Renal cortical epithelial cell (primary cell): Measurements from ENCODE around the gene THRAP3. TPM values are rescaled to one million over a fixed set of nuclear protein-coding genes. Genes with fewer than 3 reads are reported as not detected.

ENCODE experiments used
- DNase-seq: peaks from one replicate; pipeline ENCODE4 v3.0.0-alpha.2; 2011; ENCODE audit warnings: low read depth
- total RNA-seq: library from RNA; depleted of rRNA; stranded (reverse); fragments of >200 nt; gene quantifications from 2 replicates; pipeline ENCODE4 v1.2.3, GENCODE V29; 2014

The THRAP3 gene
- total RNA-seq, 1 donor from 2014 or later: 130 TPM

DNA sequence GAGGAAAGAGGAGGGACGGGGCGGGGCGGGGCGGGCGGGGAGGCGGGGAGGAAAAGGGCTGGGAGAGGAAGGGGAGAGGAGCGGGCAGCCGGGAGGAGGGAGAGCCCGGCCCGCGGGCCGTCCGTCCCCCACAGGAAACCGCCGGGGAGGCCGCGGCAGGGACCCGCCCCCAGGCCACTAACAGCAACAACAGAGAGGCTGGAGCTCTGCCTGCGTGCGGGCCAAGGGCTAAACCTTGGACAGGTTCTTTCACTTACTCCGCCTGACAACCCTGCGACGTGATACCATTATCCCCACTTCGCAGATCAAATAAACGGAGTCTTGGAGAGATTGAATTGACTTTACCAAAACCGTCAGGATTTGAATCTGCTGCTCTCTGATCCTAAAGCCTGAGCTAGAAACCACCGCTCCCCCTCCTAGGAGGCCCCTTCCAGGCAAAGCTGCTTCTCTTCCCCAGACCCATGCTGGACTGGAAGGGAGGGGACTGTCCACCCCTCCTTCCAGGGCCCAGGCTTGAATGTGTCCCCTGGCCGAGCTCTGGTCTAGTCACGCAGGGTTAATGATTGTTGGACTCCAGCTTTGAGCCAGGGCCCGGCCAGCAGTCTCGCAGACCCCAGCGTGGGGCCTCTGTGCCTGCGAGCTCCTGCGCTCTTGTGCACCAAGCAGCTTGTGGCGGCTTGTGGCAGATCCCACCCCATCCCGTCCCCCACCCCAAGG lies 99.6 kb downstream of the THRAP3 start, which contains the start of gene EVA1B:
EVA1B (minus strand) TSS at position 10 of the 717 bp plus-strand sequence. CDS start 608 bp downstream, outside the sequence.
- peak; percentile 67 for DNase-seq

DNA sequence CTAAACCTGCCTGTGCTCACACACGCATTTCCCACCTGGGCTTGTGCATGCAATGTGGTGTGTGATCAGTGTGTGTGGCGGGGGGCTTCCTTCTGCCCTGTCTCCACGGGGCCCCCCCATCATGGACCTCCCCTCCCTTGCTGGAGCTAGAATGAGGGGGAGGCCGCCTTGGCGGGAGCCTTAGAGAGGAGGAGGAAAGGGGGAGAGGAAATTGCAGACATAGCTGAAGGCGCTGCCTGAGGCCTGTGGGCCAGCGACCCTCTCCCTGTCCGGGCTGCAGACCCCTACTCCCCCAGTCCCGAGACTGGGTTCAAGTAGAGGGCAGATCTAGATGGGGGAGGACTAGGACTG lies 100.1 kb downstream of the THRAP3 start:
- no peak for DNase-seq

DNA sequence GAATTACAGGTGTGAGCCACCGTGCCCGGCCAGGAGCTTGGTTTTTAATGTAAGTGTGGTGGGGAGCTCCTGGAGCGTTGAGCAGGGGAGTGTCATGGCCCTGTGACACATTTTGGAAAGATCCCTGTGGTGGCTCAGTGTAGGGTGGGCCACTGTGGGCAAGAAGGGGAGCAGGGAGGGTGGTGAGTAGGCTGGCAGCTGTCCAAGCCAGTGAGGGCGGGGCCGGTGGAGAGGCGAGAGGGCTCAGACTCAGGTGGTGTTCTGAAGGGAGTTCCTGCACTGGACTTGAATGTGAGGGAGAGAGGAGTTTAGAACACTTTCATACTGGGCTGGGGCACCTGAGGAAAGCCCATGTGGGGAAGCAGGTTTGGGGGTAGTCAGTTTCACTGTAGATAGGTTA lies 102.3 kb downstream of the THRAP3 start:
- no peak for DNase-seq

DNA sequence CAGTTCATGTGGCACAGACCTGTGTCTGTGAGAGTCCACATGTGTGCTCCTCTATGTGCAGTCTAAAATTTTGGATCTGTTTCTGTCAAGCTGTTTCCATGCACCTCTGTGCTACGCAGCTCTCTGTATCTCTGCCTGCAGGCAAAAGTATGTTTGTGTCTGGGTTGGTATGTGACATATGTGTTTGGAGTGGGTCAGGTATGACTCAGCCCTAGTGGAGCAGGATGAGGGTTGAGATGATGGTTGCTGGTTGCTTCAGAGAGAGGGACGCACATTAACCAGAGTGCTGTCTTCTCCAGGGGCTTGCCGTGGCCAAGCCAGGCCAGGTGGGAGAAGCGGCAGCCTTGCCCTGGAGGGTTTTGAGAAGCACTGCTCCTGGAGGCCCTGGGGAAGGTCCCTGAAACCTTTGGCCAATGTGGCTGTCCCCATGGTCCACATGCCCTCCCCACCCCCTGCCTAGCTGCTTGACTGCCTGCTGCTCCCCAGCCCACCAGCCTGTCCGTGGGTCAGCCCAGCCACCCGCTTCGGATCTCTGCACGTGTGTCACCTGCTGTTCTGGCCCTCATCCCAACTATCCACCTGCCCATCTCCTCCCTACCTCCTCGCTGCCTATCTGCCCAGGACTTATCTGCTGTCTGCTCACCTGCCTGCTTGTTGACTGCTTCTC lies 103.3 kb downstream of the THRAP3 start:
- DNase-seq: peak; percentile 56

DNA sequence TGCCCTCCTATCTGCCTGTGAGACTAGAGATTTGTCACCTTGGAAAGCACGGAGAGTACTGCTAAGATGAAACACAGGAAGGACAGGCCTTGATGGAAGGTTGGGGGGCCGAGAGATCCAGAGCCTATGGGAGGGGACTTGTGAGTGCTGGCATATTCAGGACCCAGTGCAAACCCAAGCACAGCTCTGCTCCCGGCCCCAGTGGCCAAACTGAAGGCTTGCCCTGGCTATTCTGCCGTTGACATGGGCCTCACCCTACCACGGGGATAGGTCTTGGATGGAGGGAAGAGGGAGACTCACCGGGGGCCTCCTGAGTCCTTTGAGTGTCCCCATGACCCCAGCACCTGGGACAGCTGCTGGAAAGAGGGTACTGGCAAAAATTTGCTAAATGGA lies 103.8 kb downstream of the THRAP3 start:
- no peak for DNase-seq

DNA sequence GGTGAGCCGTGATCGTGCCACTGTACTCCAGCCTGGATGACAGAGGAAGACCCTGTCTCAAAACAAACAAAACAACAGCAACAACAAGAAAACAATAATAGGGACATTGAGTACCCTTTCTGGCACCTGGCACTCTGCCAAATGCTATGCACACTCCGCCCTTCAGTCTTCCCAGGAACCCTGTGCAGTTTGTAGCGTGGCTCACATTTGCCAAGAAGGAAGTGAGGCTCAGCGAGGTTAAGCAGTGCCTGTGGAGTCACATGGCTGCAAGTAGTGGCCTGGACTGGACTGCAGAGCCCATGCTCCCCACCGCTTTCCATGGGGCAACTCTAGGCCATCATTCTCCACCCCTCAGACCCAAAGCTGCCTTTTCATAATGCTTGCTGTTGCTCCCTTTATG lies 104.5 kb downstream of the THRAP3 start:
- DNase-seq: no peak

DNA sequence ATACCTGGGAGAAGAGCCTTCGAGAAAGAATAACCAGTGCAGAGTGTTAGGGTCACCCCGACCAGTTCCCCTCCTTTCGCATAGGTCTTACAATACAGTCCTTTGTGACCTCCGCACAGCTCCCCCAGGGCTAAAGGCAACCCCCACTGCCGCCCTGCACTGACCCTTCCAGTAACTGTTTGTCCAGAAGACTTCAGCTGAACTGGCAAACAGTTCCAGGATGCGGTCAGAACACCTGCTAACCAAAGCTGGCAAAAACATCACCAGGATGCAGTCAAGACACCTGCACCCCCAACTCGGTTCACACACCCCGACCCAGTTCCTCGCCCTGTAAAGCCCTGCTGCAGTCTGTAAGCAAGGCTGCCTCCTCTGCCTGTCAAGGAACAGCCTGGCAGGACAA lies 105.6 kb downstream of the THRAP3 start:
- no peak for DNase-seq

DNA sequence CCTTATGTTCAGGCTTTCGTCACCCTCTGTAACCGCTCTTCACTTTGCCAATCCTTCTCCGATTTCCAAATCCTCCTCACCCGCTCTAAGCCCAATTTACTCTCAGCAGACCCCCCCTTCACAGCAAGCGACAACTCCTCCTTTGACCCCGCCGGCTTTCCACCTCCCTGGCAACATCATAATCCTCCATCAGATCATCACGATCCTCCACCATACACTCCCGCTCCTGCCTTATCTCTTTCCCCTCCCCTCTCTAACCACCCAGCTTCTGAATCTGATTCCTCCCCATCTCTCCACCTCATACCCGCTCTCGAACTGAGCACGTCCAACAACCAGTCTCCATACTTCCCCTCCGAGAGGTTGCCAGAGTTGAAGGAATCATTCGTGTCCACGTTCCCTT lies 106.7 kb downstream of the THRAP3 start:
- DNase-seq: no peak

DNA sequence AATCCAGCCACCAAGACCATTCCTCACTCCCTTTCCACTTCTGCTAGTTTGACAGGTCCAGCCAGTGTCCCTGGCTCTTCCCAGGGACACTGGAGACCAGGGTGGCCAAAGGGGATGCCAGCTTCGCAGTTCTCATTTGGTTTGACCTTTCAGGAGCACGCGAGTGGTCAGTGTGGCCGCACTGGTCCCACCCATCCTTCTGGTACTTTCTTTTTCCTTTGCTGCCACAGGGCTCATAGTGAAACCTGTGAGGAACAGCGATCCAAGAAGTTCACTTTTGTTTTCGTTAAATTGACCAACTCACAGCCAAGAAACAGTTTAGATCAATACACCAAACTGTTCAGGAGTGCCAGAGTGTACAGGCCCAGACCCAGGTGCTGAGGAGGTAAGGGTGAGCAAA lies 113.6 kb downstream of the THRAP3 start:
- DNase-seq: no peak

DNA sequence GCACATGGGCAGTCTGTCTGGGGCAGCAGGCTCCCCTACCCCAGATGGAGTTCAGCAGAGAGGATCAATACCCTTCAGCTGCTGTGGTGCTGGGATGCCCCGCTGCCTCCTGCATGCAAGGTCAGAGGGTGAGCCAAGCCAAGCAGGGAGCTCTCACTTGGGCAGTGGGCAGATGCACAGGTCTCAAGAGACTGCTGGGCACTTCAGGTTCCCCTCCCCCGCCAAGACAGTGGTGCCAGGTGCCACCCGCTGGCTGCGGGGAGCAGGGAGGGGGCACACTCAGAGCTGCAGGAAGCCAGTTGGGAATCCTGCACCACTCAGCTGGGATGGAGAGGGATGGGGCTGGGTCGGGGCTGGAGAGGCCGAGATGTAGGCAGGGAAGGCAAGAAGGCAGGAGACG lies 115.0 kb downstream of the THRAP3 start:
- no peak for DNase-seq

DNA sequence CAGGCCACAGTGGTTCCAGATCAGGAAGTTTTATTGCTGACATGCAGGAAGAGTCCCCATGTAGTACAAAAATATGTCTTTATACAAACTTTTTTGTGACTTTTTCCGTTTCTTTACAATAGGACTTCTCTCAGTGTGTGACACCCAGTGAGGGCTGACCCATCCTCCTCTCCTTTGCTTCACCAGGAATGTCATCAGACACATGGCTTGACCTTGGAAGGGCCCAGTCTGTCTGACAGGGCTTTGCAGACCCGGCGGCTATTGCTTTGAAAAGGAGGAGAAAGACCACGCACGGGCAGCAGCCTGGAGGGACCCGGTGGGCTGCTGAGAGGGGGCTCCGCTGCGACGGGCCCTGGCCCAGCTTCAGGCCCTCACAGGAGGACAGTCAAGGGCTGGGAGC lies 115.4 kb downstream of the THRAP3 start:
- no peak for DNase-seq

DNA sequence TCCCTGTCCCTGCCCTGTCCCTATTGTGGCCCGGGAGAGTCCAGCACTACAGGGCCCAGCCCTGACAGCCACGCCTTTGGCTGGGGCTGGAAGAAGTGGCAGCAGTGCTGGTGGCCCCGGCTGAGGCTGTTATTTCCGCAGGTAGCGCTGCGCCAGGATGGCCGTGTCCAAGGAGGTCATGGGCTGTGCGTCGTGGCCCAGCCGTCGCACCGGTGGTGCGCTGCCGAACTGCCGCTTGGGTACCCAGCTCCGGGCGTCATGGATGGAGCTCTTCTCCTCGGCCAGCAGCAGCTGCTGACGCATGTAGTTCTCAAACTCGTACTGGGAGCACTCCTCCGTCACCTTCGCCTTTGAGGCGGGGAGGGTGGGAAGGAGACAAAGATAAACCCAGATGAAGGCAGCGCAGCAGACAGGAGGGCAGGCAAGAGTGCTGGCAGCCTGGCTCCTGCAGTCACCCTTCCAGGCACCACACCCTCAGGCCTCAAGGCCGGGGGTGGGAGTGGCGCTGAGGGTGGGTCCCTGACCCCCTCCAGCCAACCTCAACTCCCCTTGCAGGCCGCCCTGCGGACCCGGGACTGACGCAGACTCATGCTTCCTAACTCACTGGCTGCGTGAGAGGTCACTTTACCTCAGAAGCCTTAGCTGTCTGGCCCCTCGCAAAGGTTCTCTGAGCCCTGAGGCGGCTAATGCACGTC lies 117.5 kb downstream of the THRAP3 start:
- no peak for DNase-seq

DNA sequence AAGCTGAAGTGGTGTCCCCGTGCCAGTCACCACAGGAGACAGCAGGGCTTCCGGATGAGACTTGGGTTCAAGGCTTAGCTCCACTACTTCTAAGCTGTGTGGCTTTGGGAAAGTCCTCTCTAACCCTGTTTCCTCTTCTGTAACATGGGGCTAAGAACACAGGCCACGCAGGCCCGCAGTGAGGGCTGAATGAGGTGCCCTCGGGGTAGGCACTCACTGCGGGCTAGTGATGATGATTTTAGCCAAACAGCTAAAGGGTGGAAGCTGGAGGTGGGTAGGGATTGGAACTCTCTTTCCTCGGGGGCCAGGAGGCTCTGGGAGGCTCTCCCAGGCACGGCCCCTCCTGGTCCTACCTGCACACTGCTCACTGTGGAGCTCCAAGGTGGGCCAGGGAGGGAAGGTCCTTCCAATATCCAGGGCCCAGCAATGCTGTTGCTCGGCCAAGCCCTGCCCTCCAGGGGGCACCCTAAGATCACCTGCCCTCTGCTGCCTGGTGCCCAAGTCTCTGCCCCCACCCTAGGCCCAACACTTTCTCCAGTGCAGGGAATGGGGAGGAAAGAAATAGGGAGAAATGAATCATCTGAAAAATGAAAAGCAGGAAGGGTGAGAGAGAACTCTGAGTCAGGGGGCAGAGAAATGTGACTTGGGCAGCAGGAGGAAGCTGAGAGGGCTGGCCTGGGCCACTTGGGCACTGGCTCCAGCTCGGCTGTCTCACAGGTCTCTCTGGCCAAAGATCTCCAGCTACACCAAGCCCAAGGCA lies 118.4 kb downstream of the THRAP3 start:
- peak; percentile 63 for DNase-seq

DNA sequence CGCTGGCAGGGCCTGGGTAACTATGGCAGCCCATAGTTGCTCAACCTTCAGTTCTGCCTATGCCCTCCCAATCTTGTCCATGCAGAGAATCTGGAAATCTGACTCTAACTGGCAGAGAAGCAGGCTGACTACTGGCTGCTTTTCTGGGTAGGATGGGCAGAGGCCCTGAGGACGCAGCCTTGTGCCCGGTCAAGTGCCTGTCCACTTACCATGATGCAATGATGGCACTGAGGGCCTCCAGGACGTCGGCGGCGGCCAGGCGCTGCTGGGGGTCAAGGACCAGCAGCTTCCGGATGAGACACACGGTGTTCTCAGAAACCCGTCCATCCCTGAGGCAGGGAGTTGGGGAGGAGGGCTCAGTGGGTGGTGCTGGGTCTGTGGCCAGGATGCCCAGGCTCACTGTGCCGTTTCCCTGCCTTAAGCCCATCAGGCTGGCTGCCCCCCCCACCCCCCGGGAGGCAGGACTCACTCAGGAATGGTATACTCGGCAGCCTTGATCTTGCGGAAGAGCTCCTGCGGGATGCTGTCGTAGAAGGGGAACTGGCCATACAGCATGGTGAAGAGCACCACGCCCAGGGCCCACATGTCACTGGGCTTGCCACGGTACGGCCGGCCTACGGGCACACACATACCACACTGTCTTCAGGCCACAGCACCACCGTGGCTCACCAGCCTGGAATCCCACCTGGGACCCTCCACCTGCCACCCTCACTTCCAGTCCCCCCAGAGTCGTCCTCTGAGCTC lies 119.6 kb downstream of the THRAP3 start:
- no peak for DNase-seq

DNA sequence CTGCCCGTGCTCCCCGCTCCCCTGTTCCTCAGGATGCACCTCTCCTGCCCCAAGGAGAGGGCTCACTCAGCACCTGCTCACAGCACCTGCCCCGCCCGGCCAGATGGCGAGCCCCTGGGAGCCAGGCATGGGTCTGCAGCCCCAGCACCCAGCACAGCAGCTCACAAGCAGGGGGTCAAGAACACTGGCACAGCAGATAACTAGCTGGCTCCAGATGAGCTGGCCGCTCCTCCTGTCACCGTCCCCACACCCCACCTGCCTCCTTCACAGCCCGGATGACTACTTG lies 120.1 kb downstream of the THRAP3 start:
- no peak for DNase-seq

DNA sequence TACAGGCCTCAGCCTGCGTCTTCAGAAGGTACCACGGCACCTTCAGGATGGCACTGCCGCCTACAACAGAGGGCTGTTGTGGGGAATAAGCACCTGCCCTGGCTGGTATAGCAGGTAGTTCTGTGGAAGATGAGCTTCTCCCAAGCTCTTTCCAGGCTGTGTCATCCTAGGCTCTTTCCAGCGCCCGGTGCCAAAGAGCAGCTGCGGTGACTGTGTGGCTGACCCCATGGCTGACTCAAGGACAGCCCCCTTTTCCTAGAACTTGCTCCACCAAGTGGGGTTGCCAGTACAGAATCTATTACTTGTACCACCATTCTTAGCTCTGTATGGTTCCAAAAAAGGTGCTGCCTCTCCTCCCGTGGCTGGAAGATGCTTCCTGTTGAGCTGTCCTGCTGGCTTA lies 121.1 kb downstream of the THRAP3 start:
- no peak for DNase-seq

DNA sequence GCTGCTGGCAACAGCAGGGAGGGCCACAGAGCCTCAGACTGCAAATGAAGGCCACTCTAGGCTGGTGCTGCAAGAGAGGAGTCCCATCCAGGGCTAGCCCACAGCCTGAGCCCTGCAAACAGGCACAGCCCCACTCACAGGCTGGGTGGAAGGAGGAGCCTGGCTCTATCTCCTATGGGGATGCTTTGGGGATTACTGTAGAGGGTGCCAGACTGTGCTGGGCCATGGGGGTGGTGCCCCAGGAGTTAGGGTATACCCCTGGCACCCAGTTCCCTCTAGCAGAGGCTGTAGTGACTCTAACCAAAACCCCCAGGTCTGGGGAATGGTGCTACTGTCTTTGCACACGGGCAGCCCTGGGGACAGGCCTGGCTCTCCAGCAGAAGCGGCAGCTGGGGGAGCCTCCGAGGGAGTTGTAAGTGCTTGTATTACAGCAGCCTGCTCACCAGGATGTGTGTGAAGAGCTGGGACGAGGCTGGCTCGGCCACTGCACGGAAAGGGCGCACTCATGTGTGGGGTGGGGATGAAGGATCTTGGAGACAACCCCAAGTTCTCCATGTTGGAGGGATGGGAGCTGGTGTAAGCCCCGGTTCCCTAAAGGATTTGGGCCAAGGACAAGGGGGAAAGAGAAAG lies 122.6 kb downstream of the THRAP3 start:
- DNase-seq: no peak

DNA sequence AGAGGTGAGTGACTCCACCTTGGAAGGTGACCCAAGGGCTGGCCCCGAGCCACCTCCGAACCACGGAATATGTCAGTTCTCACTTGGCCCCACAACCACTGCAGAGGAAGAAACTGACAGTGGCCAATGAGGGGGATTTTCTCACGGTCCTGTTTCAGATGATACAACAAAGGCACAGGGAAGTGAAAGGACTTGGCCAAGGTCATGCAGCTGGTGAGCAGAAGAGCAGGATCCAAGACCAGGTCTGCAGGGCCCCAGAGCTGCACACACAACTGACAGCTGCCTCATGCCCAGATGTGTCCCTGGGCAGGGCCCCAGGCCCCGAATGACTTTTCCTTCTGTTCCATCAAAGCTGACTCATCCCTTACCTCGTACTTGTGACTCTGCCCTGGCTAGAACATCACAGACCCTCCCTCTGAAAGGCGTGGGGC lies 125.0 kb downstream of the THRAP3 start:
- DNase-seq: no peak

DNA sequence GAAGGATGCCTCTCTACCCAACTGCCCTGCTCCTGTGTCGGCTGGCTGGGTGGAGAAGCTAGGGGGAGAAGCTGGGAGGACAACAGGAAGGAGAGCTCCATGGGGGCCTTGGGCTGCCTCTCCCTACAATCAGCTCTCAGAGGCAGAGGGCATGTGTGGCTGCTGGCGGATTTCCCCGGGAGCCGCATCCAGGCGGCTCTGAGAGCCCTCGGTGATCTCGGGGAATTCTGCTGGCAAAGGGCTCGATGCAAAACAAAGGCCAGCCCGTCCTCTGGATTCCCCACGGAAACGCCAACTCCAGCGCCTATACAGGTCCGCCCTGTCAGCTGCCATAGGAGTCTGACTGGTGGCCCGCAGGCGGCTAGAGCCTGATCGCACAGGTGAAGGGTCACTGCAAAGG lies 125.6 kb downstream of the THRAP3 start:
- no peak for DNase-seq

DNA sequence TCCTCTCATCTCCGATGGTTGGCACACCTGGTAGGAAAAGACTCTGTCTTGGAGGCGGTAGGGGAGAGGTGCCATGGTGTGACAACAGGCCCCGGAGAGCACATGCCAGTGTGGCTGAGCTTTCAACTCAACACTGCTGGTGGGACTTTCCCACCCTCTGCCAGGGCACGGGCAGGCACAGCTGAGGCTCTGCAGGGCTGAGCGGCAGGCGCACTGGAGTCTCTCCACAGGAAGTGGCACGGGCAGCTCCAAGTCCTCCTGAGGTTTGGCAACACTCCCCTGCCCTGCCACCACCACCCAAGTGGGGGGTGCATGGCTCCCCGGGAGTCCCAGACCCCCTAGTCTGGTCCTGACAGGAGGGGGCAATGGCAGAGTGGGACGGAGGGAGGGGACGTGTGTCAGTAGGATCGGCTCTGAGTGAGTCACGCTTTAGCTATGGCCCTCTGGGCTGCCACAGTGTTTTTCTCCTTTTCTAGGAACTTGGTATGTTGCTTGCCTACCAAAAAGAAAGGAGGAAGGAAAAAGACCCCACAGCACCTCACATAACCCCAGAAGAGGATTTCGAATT lies 126.5 kb downstream of the THRAP3 start:
- peak; percentile 91 for DNase-seq
